Neural progenitor cell (in vitro differentiated cells): ENCODE measurements around the gene BZW1.

Experiments used
- CTCF ChIP-seq: fragments of 200-600 bp; sonication (generic); IDR thresholded peaks from 2 replicates; pipeline ENCODE4 v1.5.1; 2017; ENCODE audit warnings: antibody characterized with exemption, mild to moderate bottlenecking
- EZH2phosphoT487 ChIP-seq: fragments of 200-600 bp; sonication (generic); IDR thresholded peaks from 2 replicates; pipeline ENCODE4 v1.6.1; 2017; ENCODE audit warnings: antibody characterized with exemption

- TF ChIP-seq CTCF (no peak), EZH2phosphoT487 (no peak)
Observed at GRCh38 chr2:200864176-200865034, 52.7 kb downstream of the BZW1 start, which contains the start of gene CLK1.
